ENCODE results near the gene TBCD. TPM values are rescaled to one million over a fixed set of nuclear protein-coding genes. Genes with fewer than 3 reads are reported as not detected.

TBCD gene
- total RNA-seq, 1 donor from 2014 or later = 207 TPM

DNA sequence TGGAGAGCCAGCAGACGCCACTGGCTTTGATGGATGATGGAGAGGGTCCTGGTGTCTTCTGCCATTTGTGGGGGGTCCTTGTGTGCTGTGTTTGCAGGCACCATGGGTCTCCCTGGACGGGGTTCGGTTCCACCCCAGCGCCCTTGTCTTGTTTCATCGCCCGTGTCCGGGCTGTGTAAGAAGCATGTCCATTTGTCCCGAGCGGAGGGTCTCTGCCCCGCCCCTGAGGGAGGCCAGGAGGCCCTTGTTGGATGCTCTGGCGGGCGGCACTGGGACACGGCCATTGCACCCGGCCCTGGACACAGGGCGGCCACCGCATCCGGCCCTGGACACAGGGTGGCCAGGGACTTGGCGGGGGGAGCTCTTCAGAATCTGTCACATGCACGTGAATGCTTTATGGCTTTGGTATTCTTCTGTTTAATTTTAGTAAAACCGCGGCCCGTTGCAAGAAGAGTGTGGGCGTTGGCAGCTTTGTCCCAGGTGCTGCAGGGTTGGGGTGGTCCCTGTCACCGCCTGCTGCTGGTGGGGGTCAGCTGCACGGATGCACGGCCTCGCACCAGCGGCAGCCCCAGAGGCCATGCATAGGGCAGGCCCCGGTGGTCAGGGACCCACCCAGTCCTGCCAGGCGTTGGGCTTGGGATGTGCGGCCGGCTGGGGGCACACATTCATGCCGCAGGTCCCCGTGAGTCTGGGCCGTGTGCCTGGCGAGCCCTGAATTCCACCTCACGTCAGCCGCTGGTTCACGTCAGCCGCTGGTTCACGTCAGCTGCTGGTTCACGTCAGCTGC, 108.9 kb downstream of the TBCD start:
- H3K27me3 Mint-ChIP-seq (ENCODE audit: unreplicated experiment) = peaks cover 4% of the 10 kb centered on the region
- H3K4me1 Mint-ChIP-seq (ENCODE audit: unreplicated experiment) = peaks cover 24% of the 10 kb centered on the region
- TF ChIP-seq, protein P1, sequence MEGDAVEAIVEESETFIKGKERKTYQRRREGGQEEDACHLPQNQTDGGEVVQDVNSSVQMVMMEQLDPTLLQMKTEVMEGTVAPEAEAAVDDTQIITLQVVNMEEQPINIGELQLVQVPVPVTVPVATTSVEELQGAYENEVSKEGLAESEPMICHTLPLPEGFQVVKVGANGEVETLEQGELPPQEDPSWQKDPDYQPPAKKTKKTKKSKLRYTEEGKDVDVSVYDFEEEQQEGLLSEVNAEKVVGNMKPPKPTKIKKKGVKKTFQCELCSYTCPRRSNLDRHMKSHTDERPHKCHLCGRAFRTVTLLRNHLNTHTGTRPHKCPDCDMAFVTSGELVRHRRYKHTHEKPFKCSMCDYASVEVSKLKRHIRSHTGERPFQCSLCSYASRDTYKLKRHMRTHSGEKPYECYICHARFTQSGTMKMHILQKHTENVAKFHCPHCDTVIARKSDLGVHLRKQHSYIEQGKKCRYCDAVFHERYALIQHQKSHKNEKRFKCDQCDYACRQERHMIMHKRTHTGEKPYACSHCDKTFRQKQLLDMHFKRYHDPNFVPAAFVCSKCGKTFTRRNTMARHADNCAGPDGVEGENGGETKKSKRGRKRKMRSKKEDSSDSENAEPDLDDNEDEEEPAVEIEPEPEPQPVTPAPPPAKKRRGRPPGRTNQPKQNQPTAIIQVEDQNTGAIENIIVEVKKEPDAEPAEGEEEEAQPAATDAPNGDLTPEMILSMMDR (IDR thresholded peaks at IDR 0.05; ENCODE audit: unreplicated experiment) = no peak
- H3K4me3 Mint-ChIP-seq (ENCODE audit: unreplicated experiment) = no peak overlapping the region
- no peak overlapping the region for H3K27ac Mint-ChIP-seq (ENCODE audit: unreplicated experiment)
- no peak for DNase-seq (ENCODE audit: low spot score)
- H3K9me3 Mint-ChIP-seq (ENCODE audit: unreplicated experiment) = no peaks in the 10 kb centered on the region
- peaks cover 6% of the 10 kb centered on the region for H3K36me3 Mint-ChIP-seq (ENCODE audit: low read depth, unreplicated experiment)

DNA sequence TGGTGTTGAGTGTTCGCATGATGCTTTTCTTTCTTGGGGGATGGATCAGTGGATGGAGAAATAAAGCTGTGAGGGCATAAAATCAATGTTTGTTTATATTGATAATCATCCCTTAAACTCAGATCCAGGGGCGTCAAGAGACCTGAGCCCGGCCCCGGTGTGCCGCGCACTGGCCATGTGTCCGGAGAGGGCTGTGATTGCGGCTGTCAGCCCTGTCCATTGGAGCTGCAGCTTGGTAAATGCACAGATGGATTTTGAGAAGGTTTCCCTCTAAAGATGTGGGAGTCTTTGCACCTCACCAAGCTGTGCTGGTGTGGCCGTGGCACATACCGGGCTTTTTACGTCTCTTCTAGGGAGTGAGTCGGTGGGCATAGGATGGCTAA, 109.5 kb downstream of the TBCD start:
- H3K27ac Mint-ChIP-seq (ENCODE audit: unreplicated experiment) = no peak overlapping the region
- peaks cover 5% of the 10 kb centered on the region for H3K36me3 Mint-ChIP-seq (ENCODE audit: low read depth, unreplicated experiment)
- peaks cover 4% of the 10 kb centered on the region for H3K27me3 Mint-ChIP-seq (ENCODE audit: unreplicated experiment)
- peaks cover 25% of the 10 kb centered on the region for H3K4me1 Mint-ChIP-seq (ENCODE audit: unreplicated experiment)
- no peak for DNase-seq (ENCODE audit: low spot score)
- TF ChIP-seq, protein P1 (IDR thresholded peaks at IDR 0.05; ENCODE audit: unreplicated experiment) = no peak
- no peak overlapping the region for H3K4me3 Mint-ChIP-seq (ENCODE audit: unreplicated experiment)
- H3K9me3 Mint-ChIP-seq (ENCODE audit: unreplicated experiment) = no peaks in the 10 kb centered on the region

DNA sequence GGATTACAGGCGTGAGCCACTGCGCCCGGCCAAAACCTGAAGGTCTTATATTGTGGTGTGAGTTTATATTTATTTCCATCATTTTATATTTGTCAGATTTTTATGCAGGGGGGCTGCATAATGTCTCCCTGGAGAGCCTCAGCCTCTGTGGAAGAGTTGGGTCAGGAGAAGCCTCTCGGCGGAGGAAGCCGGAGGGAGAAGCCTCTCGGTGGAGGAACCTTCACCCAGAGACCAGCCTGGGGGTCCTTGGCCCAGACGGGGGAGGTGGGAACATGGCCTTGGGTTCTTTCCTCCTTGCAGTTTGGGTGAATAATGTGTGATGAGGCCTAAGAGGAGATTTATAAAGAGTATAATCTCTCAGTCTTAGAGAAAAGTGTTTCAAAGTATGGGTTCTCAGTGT, 110.3 kb downstream of the TBCD start:
- Mint-ChIP-seq H3K9me3 (ENCODE audit: unreplicated experiment) (no peaks in the 10 kb centered on the region), H3K36me3 (ENCODE audit: low read depth, unreplicated experiment) (peaks cover 2% of the 10 kb centered on the region), H3K4me1 (ENCODE audit: unreplicated experiment) (peaks cover 23% of the 10 kb centered on the region), H3K27me3 (ENCODE audit: unreplicated experiment) (peaks cover 4% of the 10 kb centered on the region), H3K27ac (ENCODE audit: unreplicated experiment) (no peak overlapping the region), H3K4me3 (ENCODE audit: unreplicated experiment) (no peak overlapping the region)
- DNase-seq (ENCODE audit: low spot score) = no peak
- TF ChIP-seq, protein P1 (IDR thresholded peaks at IDR 0.05; ENCODE audit: unreplicated experiment) = no peak

DNA sequence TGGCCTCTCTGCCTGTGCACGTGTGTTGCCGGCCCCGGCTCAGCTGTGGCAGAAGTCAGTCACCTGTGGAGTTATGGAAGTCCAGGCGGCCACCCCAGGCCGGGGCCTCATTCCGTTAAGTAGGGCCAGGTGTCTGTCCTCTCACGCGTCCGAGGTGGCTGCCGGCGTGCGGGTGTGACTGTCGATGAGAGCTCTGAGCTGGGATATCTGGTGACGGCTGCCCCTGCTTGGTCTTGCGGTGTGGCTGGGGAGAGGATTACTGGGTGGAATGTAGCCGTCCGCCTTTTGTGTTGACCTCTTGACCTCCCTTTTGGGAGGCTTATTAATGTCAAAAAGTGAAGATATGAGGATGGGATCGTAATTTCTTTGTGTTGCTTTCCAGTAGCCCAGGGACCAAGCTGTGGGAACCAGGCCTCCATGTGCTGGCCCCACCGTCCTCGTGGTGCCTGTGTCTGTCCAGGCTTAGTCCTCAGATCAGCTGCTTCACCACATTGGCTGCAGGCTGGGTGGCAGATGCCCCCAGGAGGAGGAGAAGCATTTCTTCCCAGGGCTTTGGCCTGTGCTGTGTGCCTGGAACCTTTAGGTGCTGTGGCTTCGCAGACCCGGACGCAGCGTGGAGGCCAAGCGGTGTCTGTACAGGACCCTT, 111.0 kb downstream of the TBCD start:
- Mint-ChIP-seq H3K27ac (ENCODE audit: unreplicated experiment) (no peak overlapping the region), H3K9me3 (ENCODE audit: unreplicated experiment) (no peaks in the 10 kb centered on the region), H3K4me1 (ENCODE audit: unreplicated experiment) (peaks cover 21% of the 10 kb centered on the region), H3K4me3 (ENCODE audit: unreplicated experiment) (no peak overlapping the region), H3K36me3 (ENCODE audit: low read depth, unreplicated experiment) (no peaks in the 10 kb centered on the region), H3K27me3 (ENCODE audit: unreplicated experiment) (peaks cover 4% of the 10 kb centered on the region)
- no peak for DNase-seq (ENCODE audit: low spot score)
- TF ChIP-seq, protein P1 (IDR thresholded peaks at IDR 0.05; ENCODE audit: unreplicated experiment) = no peak

DNA sequence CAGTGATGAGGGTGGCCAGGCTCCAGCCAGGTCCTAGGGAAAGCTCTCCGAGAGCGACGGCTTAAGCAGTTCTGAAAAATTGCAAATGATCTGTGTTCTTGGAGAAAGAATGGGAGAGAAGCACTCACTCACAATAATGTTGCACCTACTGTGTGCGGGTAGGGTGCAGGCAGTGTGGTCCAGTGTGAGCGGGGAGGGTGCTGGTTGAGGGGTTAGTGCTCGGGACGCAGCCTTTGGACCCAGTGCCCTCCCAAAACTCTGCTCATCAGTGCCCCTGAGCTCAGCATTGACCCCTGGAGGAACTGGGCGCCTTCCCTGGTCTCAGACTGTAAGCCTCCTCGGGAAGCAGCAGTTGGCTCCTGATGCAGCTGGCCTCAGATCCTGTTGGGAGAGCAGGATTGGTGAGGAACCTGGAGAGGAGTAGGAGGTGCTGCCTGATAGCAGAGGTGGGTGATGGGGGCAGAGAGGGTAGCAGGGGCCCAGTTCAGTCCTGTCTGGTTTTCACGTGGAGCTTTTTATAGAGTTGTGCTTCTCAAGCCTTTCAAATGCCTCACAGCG, 111.6 kb downstream of the TBCD start:
- Mint-ChIP-seq H3K4me1 (ENCODE audit: unreplicated experiment) (peaks cover 20% of the 10 kb centered on the region), H3K9me3 (ENCODE audit: unreplicated experiment) (no peaks in the 10 kb centered on the region), H3K27ac (ENCODE audit: unreplicated experiment) (no peak overlapping the region), H3K27me3 (ENCODE audit: unreplicated experiment) (peaks cover 2% of the 10 kb centered on the region), H3K36me3 (ENCODE audit: low read depth, unreplicated experiment) (no peaks in the 10 kb centered on the region), H3K4me3 (ENCODE audit: unreplicated experiment) (no peak overlapping the region)
- TF ChIP-seq, protein P1 (IDR thresholded peaks at IDR 0.05; ENCODE audit: unreplicated experiment) = no peak
- no peak for DNase-seq (ENCODE audit: low spot score)

Data from endothelial cell (in vitro differentiated cells).